Body of pancreas (tissue), 4 donors: ENCODE data around the gene CACNA1C. TPM values are rescaled to one million over a fixed set of nuclear protein-coding genes. Genes with fewer than 3 reads are reported as not detected.

Experiments
- ATAC-seq: fragments of 150-250 bp; one replicate; pipeline ENCODE4 v1.9.1; 2016
- DNase-seq, 4 donors: peaks; one replicate each; pipeline ENCODE4 v3.0.0-alpha.2; 2019
- H3K27ac ChIP-seq, 4 donors: fragments of 200-600 bp; sonication (generic); 1 replicate in 3 of 4; 2 replicates in 1 of 4; pipeline versions ENCODE4 v1.5.1 to v1.6.1; 2016 to 2019; ENCODE audit warnings: mild to moderate bottlenecking in 1 of 4, mixed read lengths in 1 of 4, moderate library complexity in 1 of 4
- H3K27me3 ChIP-seq, 2 donors: fragments of 200-600 bp; sonication (generic); one replicate each; pipeline ENCODE4 v1.6.0; 2016; ENCODE audit warnings: mild to moderate bottlenecking in 1 of 2
- H3K36me3 ChIP-seq, 2 donors: fragments of 200-600 bp; sonication (generic); replicated peaks in 1 of 2; 2 replicates each; pipeline ENCODE4 v1.5.1; 2016; ENCODE audit warnings: low read depth in 2 of 2; ENCODE audit not compliant: insufficient read depth in 1 of 2
- H3K4me1 ChIP-seq: fragments of 200-600 bp; sonication (generic); one replicate; pipeline ENCODE4 v1.6.0; 2016
- H3K4me3 ChIP-seq, 2 donors: fragments of 200-600 bp; sonication (generic); 1 replicate in 1 of 2; 2 replicates in 1 of 2; pipeline ENCODE4 v1.5.1; 2016 to 2019
- H3K9me3 ChIP-seq, 3 donors: fragments of 200-600 bp; sonication (generic); 1 replicate in 2 of 3; 2 replicates in 1 of 3; pipeline ENCODE4 v1.5.1; 2016
- POLR2A ChIP-seq, 3 donors: fragments of 450-650 bp; IDR thresholded peaks; one replicate each; pipeline ENCODE4 v1.6.1; 2016; ENCODE audit warnings: antibody characterized with exemption in 3 of 3, mild to moderate bottlenecking in 2 of 3
- WGBS, 2 donors: methylation state at CpG; one replicate each; pipeline ENCODE4 v1.1.5; 2017; 5-methylcytosine and 5-hydroxymethylcytosine counted together
- intact Hi-C: fragments of 100-400 bp; cut with DNase I; formaldehyde crosslinking; loops from one replicate; pipeline ENCODE4 v1.15.1; 2023
- total RNA-seq, 2 donors: library from RNA; depleted of rRNA; stranded (reverse); fragments of >200 nt; gene quantifications; one replicate each; pipeline ENCODE4 v1.1.0, GENCODE V29; 2016
- TF ChIP-seq, protein P1 (sequence below), 7 experiments: fragments of 450-650 bp in 4 of 7; fragments of 200-600 bp in 3 of 7; sonication (generic) in 3 of 7; IDR thresholded peaks; one replicate each; pipeline ENCODE4 v1.5.1; 2016 to 2019; ENCODE audit warnings: antibody characterized with exemption in 7 of 7

The CACNA1C gene
- total RNA-seq, 2 donors from 2014 or later = 2.3 to 4.4 TPM

DNA sequence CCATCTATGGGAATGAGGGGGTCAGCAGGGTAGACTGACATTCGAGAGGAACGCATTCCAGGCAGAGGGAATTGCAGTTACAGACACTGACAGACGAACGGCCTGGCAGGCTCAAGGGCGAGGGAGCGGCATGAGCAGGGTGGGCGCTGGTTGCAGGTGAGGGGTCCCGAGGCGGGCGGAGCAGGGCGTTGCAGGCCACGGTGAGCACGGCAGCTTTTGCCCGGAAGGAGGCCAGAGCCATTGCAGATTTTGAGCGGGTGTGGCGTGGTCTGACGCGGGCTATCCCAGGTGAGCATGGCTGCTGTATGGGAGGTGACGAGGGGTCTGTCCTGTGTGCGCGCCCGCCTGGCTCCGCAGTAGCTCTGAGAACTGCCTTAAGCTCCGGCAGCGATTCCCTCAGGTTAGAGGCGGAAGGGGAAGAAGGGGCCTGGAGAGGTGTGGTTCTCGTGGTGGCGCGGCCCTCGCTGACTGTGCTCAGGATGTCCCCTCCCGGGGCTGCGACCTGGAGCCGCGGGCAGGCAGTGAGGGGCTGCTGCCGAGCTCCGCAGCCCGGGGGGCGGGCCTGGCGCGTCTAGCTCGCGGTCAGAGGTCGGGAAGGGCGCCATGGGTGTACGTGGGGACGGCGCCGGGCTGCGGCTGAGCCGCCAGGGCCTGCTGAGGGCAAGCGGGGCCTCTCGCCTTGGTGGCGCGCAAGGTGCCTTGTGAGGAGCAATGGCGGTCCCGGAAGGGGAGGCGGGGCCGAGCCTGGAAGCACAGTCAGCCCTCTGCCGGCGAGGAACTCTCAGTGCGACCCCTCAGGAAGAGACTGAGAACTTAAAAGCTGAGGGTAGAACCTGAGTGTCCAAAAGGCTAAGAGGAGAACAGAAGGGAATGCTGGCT is 177.1 kb downstream of the CACNA1C start:
- DNase-seq = no peak
- no peaks in the 10 kb centered on the region for H3K36me3 ChIP-seq
- no peaks in the 10 kb centered on the region for H3K4me1 ChIP-seq
- H3K4me3 ChIP-seq = no peak overlapping the region
- no peaks in the 10 kb centered on the region for H3K27me3 ChIP-seq
- no peaks in the 10 kb centered on the region for H3K9me3 ChIP-seq
- intact Hi-C loops = no loop called here
- no peak overlapping the region for H3K27ac ChIP-seq
- WGBS, 2 donors = 50 to 76% methylated on average over 32 to 61 of the region's 61 CpGs
- no peak for TF ChIP-seq POLR2A (IDR thresholded peaks at IDR 0.05)
- TF ChIP-seq, protein P1, sequence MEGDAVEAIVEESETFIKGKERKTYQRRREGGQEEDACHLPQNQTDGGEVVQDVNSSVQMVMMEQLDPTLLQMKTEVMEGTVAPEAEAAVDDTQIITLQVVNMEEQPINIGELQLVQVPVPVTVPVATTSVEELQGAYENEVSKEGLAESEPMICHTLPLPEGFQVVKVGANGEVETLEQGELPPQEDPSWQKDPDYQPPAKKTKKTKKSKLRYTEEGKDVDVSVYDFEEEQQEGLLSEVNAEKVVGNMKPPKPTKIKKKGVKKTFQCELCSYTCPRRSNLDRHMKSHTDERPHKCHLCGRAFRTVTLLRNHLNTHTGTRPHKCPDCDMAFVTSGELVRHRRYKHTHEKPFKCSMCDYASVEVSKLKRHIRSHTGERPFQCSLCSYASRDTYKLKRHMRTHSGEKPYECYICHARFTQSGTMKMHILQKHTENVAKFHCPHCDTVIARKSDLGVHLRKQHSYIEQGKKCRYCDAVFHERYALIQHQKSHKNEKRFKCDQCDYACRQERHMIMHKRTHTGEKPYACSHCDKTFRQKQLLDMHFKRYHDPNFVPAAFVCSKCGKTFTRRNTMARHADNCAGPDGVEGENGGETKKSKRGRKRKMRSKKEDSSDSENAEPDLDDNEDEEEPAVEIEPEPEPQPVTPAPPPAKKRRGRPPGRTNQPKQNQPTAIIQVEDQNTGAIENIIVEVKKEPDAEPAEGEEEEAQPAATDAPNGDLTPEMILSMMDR (IDR thresholded peaks at IDR 0.05) = no peak
- no peak for ATAC-seq

- DNase-seq (no peak), ATAC-seq (no peak)
- Histone ChIP-seq H3K27ac (no peak overlapping the region), H3K9me3 (no peaks in the 10 kb centered on the region), H3K36me3 (no peaks in the 10 kb centered on the region), H3K4me1 (no peaks in the 10 kb centered on the region), H3K27me3 (no peaks in the 10 kb centered on the region), H3K4me3 (no peak overlapping the region)
- 81 to 92% methylated on average over 7 of the region's 7 CpGs for WGBS, 2 donors
- intact Hi-C loops = no loop called here
- TF ChIP-seq, protein P1 (IDR thresholded peaks at IDR 0.05) = no peak
- TF ChIP-seq POLR2A (IDR thresholded peaks at IDR 0.05) = no peak
Measured at GRCh38 chr12:2231011-2231595, 178.3 kb downstream of the CACNA1C start.

DNA sequence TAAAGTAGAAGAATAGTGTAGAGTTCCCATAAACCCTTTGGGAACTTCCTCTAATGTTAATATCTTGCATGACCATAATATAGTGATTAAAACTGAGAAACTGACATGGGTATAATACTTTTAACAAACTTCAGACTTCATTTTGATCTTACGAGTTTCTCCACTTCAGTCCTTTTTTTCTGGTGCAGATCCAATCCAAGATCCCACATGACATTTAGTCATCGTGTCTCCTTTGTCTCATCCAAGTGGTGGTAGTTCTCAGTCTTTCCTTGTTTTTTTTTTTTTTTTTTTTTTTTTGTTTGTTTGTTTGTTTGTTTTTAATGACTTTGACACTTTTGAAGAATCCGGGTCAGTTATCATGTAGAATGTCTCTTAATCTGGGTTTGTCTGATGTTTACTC is 179.2 kb downstream of the CACNA1C start:
- H3K27me3 ChIP-seq = no peaks in the 10 kb centered on the region
- no peak overlapping the region for H3K4me3 ChIP-seq
- H3K27ac ChIP-seq = no peak overlapping the region
- ATAC-seq (no peak), DNase-seq (no peak)
- TF ChIP-seq, protein P1 (IDR thresholded peaks at IDR 0.05) = no peak
- TF ChIP-seq POLR2A (IDR thresholded peaks at IDR 0.05) = no peak
- no peaks in the 10 kb centered on the region for H3K36me3 ChIP-seq
- WGBS, 2 donors = 57 to 58% methylated on average over 3 of the region's 3 CpGs
- no peaks in the 10 kb centered on the region for H3K4me1 ChIP-seq
- no peaks in the 10 kb centered on the region for H3K9me3 ChIP-seq
- intact Hi-C loops = no loop called here

DNA sequence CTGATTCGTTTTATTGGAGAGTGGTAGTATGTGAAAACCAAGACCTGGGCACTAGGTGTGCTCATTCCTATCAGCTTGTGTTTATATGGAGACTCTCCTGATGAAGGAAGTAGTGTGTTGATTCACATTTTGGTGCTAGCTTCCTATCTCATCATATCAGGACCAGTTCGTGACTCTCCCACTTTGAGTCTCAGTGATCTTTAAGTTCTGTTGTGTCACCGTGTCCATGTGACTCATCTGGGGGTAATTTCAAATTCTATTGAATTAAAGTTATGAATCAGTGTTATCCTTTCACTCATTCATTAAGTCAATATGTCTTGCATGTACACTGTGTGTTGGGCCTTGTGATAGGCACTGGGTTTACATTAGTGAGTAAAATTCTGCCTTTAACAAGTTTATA is 180.2 kb downstream of the CACNA1C start:
- H3K9me3 ChIP-seq = no peaks in the 10 kb centered on the region
- H3K27ac ChIP-seq = no peak overlapping the region
- no peak for ATAC-seq
- H3K4me3 ChIP-seq = no peak overlapping the region
- H3K36me3 ChIP-seq = no peaks in the 10 kb centered on the region
- no peaks in the 10 kb centered on the region for H3K27me3 ChIP-seq
- no peaks in the 10 kb centered on the region for H3K4me1 ChIP-seq
- 51 to 64% methylated on average over 3 of the region's 3 CpGs for WGBS, 2 donors
- intact Hi-C loops = no loop called here
- no peak for DNase-seq
- TF ChIP-seq POLR2A (IDR thresholded peaks at IDR 0.05) = no peak
- TF ChIP-seq, protein P1 (IDR thresholded peaks at IDR 0.05) = no peak
